ENCODE data around the gene NMBR.

DNA sequence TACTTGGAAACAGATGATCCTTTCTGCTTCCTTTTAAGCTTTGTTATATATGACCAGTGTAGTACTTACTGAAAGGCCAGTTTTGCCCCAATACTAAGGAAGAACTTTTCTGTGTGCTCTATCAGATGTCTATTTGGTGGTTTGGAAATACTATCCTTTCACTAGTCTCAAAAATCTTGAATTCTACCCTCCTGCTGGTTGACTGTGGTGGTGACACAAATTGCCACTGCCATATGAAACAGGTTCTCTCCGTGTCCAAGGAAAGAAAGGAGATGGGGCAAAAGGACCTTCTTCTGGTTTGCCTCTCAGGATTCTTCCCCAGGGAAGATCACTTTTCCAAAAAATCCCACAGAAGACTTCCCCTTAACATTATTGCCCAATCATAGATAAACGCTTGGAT lies 8.0 kb downstream of the NMBR start:
- TF ChIP-seq, protein P1, sequence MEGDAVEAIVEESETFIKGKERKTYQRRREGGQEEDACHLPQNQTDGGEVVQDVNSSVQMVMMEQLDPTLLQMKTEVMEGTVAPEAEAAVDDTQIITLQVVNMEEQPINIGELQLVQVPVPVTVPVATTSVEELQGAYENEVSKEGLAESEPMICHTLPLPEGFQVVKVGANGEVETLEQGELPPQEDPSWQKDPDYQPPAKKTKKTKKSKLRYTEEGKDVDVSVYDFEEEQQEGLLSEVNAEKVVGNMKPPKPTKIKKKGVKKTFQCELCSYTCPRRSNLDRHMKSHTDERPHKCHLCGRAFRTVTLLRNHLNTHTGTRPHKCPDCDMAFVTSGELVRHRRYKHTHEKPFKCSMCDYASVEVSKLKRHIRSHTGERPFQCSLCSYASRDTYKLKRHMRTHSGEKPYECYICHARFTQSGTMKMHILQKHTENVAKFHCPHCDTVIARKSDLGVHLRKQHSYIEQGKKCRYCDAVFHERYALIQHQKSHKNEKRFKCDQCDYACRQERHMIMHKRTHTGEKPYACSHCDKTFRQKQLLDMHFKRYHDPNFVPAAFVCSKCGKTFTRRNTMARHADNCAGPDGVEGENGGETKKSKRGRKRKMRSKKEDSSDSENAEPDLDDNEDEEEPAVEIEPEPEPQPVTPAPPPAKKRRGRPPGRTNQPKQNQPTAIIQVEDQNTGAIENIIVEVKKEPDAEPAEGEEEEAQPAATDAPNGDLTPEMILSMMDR (IDR thresholded peaks at IDR 0.05): no peak
- no peak for TF ChIP-seq POLR2A (IDR thresholded peaks at IDR 0.05)
